GM19035 (cell line): ENCODE data around the gene RIMBP2.

Source experiments
- ATAC-seq: cut with Tn5 transposase; IDR thresholded peaks from one replicate; pipeline ENCODE4 v1.9.1; 2021; ENCODE audit not compliant: unreplicated experiment

The RIMBP2 gene

GRCh38 chr12:130491421-130492357 lies 224.4 kb downstream of the RIMBP2 start:
- ATAC-seq, result no peak

DNA sequence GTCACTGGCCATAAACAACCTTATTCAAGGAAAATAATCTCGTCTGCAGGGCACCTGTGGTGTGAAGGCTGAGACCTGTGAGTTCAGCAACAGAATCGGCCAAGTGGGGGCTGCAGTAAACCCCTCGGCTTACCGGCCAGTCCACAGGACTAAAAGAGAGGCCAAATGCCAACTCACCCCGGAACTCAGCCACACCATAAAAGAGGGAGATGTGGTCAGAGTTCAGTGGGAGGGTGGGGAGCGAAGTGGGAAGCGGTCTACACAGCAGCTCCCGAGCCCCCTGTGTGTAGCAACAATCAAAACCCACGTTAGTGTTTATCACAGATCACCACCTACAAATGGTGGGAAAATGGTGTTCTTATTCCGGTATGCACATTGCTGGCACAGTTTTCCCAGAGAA lies 225.4 kb downstream of the RIMBP2 start:
- no peak for ATAC-seq

- no peak for ATAC-seq
These were observed 226.8 kb downstream of the RIMBP2 start for GRCh38 chr12:130489293-130489692.

GRCh38 chr12:130488358-130488710 lies 227.8 kb downstream of the RIMBP2 start:
- no peak for ATAC-seq

DNA sequence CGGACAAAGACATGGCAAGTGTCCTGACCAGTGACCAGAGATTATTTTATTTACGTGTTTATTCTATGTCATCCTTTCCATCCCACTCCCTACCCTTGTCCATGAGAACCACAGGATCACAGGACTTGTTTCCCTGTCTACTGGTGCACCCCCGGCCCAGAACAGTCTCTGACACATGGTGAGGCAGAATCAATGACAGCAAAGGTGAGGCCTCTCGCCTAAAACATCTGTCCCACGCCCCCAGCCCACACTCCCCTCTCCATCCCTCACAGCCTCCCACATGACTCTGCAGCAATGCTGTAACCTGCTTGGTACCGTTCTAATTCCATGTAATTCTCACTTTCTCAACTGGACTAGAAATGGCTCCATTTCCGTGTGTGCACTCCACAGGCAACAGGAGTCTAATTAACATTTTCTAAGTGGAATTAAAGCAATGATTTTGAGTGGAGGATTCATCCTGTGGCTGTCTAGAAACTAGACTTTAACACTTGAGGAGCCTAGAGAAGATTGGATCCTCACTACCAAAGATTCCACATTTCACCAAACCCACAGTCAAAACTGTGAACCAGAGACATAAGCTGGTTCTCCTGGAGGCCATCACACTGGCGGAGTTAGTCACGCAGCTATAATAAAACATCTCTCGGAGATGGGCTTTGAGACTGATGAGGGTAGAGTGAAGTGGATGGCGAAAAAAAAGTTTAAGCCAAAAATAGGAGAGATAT lies 228.3 kb downstream of the RIMBP2 start:
- no peak for ATAC-seq

DNA sequence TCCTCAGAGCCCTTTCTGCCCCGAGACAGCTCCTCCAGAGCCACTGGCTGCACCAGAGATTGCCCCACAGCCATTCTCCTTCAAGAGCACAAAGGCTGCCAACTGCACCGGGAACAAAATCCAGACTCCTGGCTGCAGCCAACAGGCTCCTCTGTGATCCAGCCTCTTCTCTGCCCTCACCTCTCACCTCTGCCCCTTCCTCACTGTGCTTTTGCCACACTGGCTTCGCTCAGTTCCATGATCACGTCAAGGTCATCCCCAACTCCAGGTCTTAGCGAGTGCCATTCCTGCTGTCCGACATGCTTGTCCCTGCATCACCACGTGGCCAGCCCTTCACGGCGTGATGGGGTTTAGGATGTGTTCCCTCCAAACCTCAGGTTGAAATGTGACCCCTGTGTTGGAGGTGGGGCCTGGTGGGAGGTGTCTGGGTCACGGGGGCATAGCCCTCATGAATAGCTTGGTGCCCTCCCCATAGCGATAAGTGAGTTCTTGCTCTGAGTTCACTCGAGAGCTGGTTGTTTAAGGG lies 229.1 kb downstream of the RIMBP2 start:
- no peak for ATAC-seq

GRCh38 chr12:130486146-130486435 lies 230.0 kb downstream of the RIMBP2 start:
- no peak for ATAC-seq

DNA sequence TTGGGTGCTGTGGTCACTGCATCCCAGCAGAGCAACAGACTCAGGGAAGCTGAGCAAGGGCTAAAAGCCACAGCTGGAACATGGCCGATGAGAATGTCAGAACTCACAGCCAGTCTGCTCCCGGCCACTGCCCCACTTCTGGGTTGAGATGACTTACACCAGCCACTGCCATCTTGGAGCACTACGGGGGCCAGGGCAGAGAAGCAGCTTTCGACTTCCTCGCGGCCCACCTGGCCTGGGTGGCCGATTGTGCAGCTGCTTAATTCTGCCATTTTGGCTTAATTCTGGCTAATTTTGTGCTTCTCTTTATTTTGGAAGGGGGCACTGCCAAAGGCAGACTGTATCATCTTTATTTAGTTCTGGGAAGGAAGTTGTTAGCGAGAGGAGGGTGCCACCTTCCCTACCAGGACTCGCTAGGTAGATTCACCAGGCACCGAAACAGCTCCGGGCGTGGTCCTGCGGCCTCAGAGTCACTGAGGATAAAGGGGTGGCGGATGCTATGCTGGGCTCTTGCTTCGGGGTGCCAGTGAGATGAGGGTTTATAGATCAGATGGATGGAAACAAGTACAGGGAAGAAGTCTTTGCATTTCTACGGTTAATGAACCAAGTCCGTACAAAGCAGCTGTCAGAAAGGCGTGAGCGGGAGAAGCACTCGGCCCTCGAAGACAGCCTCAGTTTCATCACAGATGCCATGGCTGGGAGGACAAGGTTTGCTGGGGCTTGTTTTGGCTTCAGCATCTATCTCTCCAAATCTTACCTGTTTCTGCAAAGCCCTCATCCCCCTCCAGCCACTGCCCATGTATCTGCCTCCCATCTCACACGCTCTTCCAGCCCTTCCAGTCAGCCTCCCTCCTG lies 230.6 kb downstream of the RIMBP2 start:
- no peak for ATAC-seq

DNA sequence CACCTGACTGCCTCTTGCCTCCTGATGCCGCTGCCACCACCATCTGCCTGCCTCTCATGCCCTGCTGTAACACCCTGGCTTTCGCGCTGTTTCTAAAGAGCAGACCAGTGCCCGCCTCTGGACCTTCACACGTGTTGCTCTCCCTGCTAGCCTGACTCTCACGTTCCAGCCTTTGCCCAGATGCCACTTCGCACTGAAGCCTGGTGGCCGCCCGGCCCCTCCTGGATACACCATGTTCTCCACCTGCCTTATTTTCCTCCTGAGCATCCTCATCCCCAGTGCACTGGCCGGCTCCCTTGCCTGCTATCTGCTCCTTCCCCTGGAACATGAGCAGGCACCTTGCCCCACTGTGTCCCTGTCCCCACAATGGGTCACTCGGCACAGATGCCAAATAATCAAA lies 231.9 kb downstream of the RIMBP2 start:
- ATAC-seq, result no peak

- no peak for ATAC-seq
These were observed 232.4 kb downstream of the RIMBP2 start for GRCh38 chr12:130483616-130484180.

GRCh38 chr12:130482448-130482847 lies 233.7 kb downstream of the RIMBP2 start:
- ATAC-seq, result no peak

DNA sequence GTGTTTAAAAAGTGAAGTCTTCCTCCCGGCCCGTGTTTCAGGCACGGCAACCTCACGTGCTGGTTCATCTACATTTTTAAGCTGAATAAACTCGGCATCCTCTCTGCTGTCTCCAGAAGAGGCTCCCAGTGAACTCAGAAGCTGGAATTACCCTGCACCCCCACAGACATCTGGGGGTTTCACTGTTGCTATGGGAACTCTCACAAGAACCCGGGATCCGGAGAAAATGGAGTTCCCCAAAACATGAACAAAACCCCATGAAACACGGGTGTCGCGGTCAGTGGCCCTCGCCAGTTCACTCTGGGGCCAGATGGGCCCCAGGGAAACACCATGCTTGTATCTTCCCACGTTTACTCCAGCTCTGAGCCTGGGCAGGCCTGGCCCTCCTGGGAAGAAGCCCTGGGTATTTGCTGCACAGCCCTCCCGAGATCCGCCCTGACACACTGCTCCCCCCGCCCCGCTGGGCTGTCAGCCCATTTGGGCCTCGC lies 234.7 kb downstream of the RIMBP2 start:
- no peak for ATAC-seq

DNA sequence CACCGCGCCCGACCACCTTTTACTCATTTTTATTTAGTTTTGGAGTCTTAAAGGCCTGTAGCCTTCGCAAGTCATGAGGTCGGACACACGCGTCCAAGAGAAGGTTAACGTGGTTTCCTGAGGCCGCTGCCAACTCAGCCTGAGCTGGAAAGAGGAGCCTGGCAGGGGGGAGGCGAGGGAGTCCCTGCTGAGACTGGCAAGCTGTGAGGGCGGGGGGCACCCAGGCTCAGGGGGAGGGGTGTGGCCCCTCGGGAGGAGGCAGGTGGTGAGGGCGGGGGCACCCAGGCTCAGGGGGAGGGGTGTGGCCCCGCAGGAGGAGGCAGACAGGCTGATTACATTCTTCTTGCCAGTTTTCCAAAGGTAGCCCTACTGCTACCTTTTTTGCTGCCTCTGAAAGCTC lies 235.2 kb downstream of the RIMBP2 start:
- ATAC-seq, result no peak

DNA sequence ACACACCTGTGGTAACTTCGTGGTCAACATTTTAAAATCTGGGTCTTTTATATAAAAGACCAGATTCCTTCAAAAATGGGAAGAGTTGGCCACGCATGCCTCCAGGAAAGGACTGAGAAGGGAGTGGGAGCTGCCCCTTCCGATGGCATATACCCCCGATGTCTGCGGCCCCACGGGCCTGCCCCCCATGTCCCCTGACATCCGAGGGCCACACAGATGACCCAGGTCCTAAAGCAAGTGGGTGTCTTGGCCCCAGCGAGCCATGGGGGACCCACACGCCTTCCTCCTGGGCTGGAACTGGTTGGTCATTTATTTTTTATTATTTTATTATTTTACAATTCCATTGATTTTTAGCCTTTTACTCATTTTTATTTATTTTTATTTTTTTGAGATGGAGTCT lies 235.9 kb downstream of the RIMBP2 start:
- no peak for ATAC-seq

DNA sequence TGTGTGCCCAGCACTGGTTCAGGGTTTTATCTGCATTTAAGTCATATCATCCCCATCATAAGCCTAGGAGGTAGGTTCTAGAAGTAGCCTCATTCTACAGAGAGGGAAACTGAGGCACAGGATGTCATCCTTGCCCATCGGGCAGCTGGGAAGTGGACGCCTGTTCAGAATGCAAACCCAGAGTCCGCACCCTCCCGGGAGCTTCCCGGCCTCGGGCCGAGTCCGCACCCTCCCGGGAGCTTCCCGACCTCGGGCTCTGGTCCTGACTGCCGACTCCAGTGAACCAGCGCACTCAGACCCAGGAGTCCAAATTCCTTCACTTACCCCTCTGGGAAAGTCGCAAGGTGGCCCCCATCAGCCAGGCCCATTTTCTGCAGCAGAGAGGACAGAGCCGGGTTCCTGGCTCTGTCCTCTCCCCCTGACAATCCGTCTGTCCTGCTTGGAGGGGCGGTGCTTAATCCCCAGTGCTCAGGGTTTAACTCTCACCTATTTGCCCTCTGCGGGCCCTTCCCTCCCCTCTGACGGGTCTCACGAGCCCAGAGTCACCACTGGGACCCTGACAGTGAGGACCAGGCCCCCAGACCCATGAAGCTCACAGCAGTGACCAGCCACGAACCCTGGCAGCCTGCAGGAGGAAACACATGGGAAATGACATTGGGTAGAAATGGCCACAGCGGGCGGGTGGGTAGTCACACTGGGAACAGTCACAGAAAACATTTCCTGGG lies 236.5 kb downstream of the RIMBP2 start:
- no peak for ATAC-seq

DNA sequence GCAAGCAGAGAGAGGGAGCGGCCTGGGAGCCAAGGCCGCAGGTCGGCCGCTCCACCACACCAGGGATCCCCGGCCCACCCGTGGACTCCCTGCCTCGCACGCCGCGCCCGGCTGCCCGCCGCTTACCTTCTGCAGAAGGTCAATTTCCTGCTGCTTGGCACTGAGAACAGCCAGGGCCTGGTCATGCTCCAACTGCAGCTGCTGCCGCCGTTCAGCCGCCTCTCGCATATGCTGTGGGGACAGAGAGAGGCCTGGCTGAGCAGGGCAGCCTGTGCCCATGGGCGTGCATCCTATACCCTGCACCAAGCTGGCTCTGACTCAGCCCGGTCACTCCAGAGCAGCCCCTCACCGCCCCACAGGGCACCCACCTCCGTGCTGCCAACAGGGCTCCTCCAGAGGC lies 237.3 kb downstream of the RIMBP2 start:
- no peak for ATAC-seq

- ATAC-seq, result no peak
These were observed 238.4 kb downstream of the RIMBP2 start for GRCh38 chr12:130477701-130478100.

GRCh38 chr12:130477266-130477665 lies 238.8 kb downstream of the RIMBP2 start:
- no peak for ATAC-seq

- ATAC-seq, result no peak
These were observed 239.5 kb downstream of the RIMBP2 start for GRCh38 chr12:130476451-130477135.
